Measurements from ENCODE around the gene FRMD6. TPM values are rescaled to one million over a fixed set of nuclear protein-coding genes. Genes with fewer than 3 reads are reported as not detected.
"Not testable (repeated sequence)": the region's sequence is repeated elsewhere in the genome, so short reads cannot be mapped to it uniquely, and the experiment has no call there.

FRMD6 gene
- total RNA-seq, 1 donor from 2014 or later = 33.4 TPM

- H3K9ac ChIP-seq (ENCODE audit: low read depth in 1 of 3, low read length in 3 of 3) = no peak overlapping the region
Observed at GRCh38 chr14:51727526-51727925, 75.8 kb downstream of the FRMD6 start.

GRCh38 chr14:51730098-51730497, 78.4 kb downstream of the FRMD6 start:
- Histone ChIP-seq H3K27me3 (ENCODE audit: control insufficient read depth in 3 of 3, insufficient read depth in 3 of 3, low read length in 3 of 3) (no peaks in the 10 kb centered on the region), H3K4me3 (ENCODE audit: low read length in 3 of 3) (no peak overlapping the region), H3K9me3 (ENCODE audit: control insufficient read depth in 3 of 3, low read length in 3 of 3) (no peaks in the 10 kb centered on the region), H3K36me3 (ENCODE audit: control insufficient read depth in 3 of 3, insufficient read depth in 3 of 3, low read length in 3 of 3) (peaks cover 4 to 23% (median 6%) of the 10 kb centered on the region in 3 donors), H3K4me1 (ENCODE audit: control insufficient read depth in 3 of 3, insufficient read depth in 3 of 3, low read length in 3 of 3) (no peaks in the 10 kb centered on the region), H3K27ac (ENCODE audit: low read depth, low read length) (no peak overlapping the region), H3K9ac (ENCODE audit: low read depth in 1 of 3, low read length in 3 of 3) (no peak overlapping the region)

More at GRCh38 chr14:51727526-51727925, 75.8 kb downstream of the FRMD6 start:
- no peaks in the 10 kb centered on the region for H3K4me1 ChIP-seq (ENCODE audit: control insufficient read depth in 3 of 3, insufficient read depth in 3 of 3, low read length in 3 of 3)
- H3K27ac ChIP-seq (ENCODE audit: low read depth, low read length) = no peak overlapping the region
- H3K36me3 ChIP-seq (ENCODE audit: control insufficient read depth in 3 of 3, insufficient read depth in 3 of 3, low read length in 3 of 3) = peaks cover 6 to 25% (median 8%) of the 10 kb centered on the region in 3 donors
- H3K4me3 ChIP-seq (ENCODE audit: low read length in 3 of 3) = no peak overlapping the region
- no peaks in the 10 kb centered on the region for H3K9me3 ChIP-seq (ENCODE audit: control insufficient read depth in 3 of 3, low read length in 3 of 3)
- no peaks in the 10 kb centered on the region for H3K27me3 ChIP-seq (ENCODE audit: control insufficient read depth in 3 of 3, insufficient read depth in 3 of 3, low read length in 3 of 3)

GRCh38 chr14:51730684-51731083, 79.0 kb downstream of the FRMD6 start:
- Histone ChIP-seq H3K9ac (ENCODE audit: low read depth in 1 of 3, low read length in 3 of 3) (no peak overlapping the region), H3K36me3 (ENCODE audit: control insufficient read depth in 3 of 3, insufficient read depth in 3 of 3, low read length in 3 of 3) (peaks cover 4 to 23% (median 6%) of the 10 kb centered on the region in 3 donors), H3K4me3 (ENCODE audit: low read length in 3 of 3) (no peak overlapping the region), H3K27ac (ENCODE audit: low read depth, low read length) (no peak overlapping the region), H3K9me3 (ENCODE audit: control insufficient read depth in 3 of 3, low read length in 3 of 3) (no peaks in the 10 kb centered on the region), H3K27me3 (ENCODE audit: control insufficient read depth in 3 of 3, insufficient read depth in 3 of 3, low read length in 3 of 3) (no peaks in the 10 kb centered on the region), H3K4me1 (ENCODE audit: control insufficient read depth in 3 of 3, insufficient read depth in 3 of 3, low read length in 3 of 3) (no peaks in the 10 kb centered on the region)

GRCh38 chr14:51732494-51733112, 80.9 kb downstream of the FRMD6 start:
- Histone ChIP-seq H3K9ac (ENCODE audit: low read depth in 1 of 3, low read length in 3 of 3) (no peak overlapping the region), H3K4me3 (ENCODE audit: low read length in 3 of 3) (no peak overlapping the region), H3K27ac (ENCODE audit: low read depth, low read length) (no peak overlapping the region), H3K9me3 (ENCODE audit: control insufficient read depth in 3 of 3, low read length in 3 of 3) (no peaks in the 10 kb centered on the region), H3K27me3 (ENCODE audit: control insufficient read depth in 3 of 3, insufficient read depth in 3 of 3, low read length in 3 of 3) (no peaks in the 10 kb centered on the region), H3K4me1 (ENCODE audit: control insufficient read depth in 3 of 3, insufficient read depth in 3 of 3, low read length in 3 of 3) (no peaks in the 10 kb centered on the region), H3K36me3 (ENCODE audit: control insufficient read depth in 3 of 3, insufficient read depth in 3 of 3, low read length in 3 of 3) (peaks cover 3 to 11% (median 5%) of the 10 kb centered on the region in 3 donors)

GRCh38 chr14:51733147-51733546, 81.4 kb downstream of the FRMD6 start:
- H3K9me3 ChIP-seq (ENCODE audit: control insufficient read depth in 3 of 3, low read length in 3 of 3) = no peaks in the 10 kb centered on the region
- peaks cover 0 to 6% (median 0%) of the 10 kb centered on the region in 3 donors for H3K36me3 ChIP-seq (ENCODE audit: control insufficient read depth in 3 of 3, insufficient read depth in 3 of 3, low read length in 3 of 3)
- H3K4me1 ChIP-seq (ENCODE audit: control insufficient read depth in 3 of 3, insufficient read depth in 3 of 3, low read length in 3 of 3) = no peaks in the 10 kb centered on the region
- no peak overlapping the region for H3K27ac ChIP-seq (ENCODE audit: low read depth, low read length)
- H3K9ac ChIP-seq (ENCODE audit: low read depth in 1 of 3, low read length in 3 of 3) = no peak overlapping the region
- H3K4me3 ChIP-seq (ENCODE audit: low read length in 3 of 3) = no peak overlapping the region
- no peaks in the 10 kb centered on the region for H3K27me3 ChIP-seq (ENCODE audit: control insufficient read depth in 3 of 3, insufficient read depth in 3 of 3, low read length in 3 of 3)

- H3K27me3 ChIP-seq (ENCODE audit: control insufficient read depth in 3 of 3, insufficient read depth in 3 of 3, low read length in 3 of 3) = no peaks in the 10 kb centered on the region
- no peaks in the 10 kb centered on the region for H3K36me3 ChIP-seq (ENCODE audit: control insufficient read depth in 3 of 3, insufficient read depth in 3 of 3, low read length in 3 of 3)
- no peak overlapping the region for H3K27ac ChIP-seq (ENCODE audit: low read depth, low read length)
- H3K9me3 ChIP-seq (ENCODE audit: control insufficient read depth in 3 of 3, low read length in 3 of 3) = no peaks in the 10 kb centered on the region
- peaks cover 0 to 6% (median 3%) of the 10 kb centered on the region in 3 donors for H3K4me1 ChIP-seq (ENCODE audit: control insufficient read depth in 3 of 3, insufficient read depth in 3 of 3, low read length in 3 of 3)
- H3K9ac ChIP-seq (ENCODE audit: low read depth in 1 of 3, low read length in 3 of 3) = no peak overlapping the region
- no peak overlapping the region for H3K4me3 ChIP-seq (ENCODE audit: low read length in 3 of 3)
Observed at GRCh38 chr14:51735851-51736250, 84.1 kb downstream of the FRMD6 start.

GRCh38 chr14:51738754-51739153, 87.0 kb downstream of the FRMD6 start:
- Histone ChIP-seq H3K4me3 (ENCODE audit: low read length in 3 of 3) (peak overlapping the region in 1 of 3 donors; percentile 8), H3K4me1 (ENCODE audit: control insufficient read depth in 3 of 3, insufficient read depth in 3 of 3, low read length in 3 of 3) (peaks cover 0 to 6% (median 3%) of the 10 kb centered on the region in 3 donors), H3K9ac (ENCODE audit: low read depth in 1 of 3, low read length in 3 of 3) (no peak overlapping the region), H3K9me3 (ENCODE audit: control insufficient read depth in 3 of 3, low read length in 3 of 3) (no peaks in the 10 kb centered on the region), H3K27ac (ENCODE audit: low read depth, low read length) (no peak overlapping the region), H3K27me3 (ENCODE audit: control insufficient read depth in 3 of 3, insufficient read depth in 3 of 3, low read length in 3 of 3) (no peaks in the 10 kb centered on the region), H3K36me3 (ENCODE audit: control insufficient read depth in 3 of 3, insufficient read depth in 3 of 3, low read length in 3 of 3) (no peaks in the 10 kb centered on the region)

- H3K4me1 ChIP-seq (ENCODE audit: control insufficient read depth in 3 of 3, insufficient read depth in 3 of 3, low read length in 3 of 3) = peaks cover 0 to 4% (median 2%) of the 10 kb centered on the region in 3 donors
- H3K36me3 ChIP-seq (ENCODE audit: control insufficient read depth in 3 of 3, insufficient read depth in 3 of 3, low read length in 3 of 3) = no peaks in the 10 kb centered on the region
- H3K27ac ChIP-seq (ENCODE audit: low read depth, low read length) = no peak overlapping the region
- H3K4me3 ChIP-seq (ENCODE audit: low read length in 3 of 3) = no peak overlapping the region
- H3K9me3 ChIP-seq (ENCODE audit: control insufficient read depth in 3 of 3, low read length in 3 of 3) = no peaks in the 10 kb centered on the region
- no peaks in the 10 kb centered on the region for H3K27me3 ChIP-seq (ENCODE audit: control insufficient read depth in 3 of 3, insufficient read depth in 3 of 3, low read length in 3 of 3)
- H3K9ac ChIP-seq (ENCODE audit: low read depth in 1 of 3, low read length in 3 of 3) = no peak overlapping the region
Observed at GRCh38 chr14:51743588-51744000, 91.9 kb downstream of the FRMD6 start.

GRCh38 chr14:51744372-51745130, 92.8 kb downstream of the FRMD6 start:
- Histone ChIP-seq H3K9me3 (ENCODE audit: control insufficient read depth in 3 of 3, low read length in 3 of 3) (no peaks in the 10 kb centered on the region), H3K27ac (ENCODE audit: low read depth, low read length) (no peak overlapping the region), H3K9ac (ENCODE audit: low read depth in 1 of 3, low read length in 3 of 3) (no peak overlapping the region), H3K27me3 (ENCODE audit: control insufficient read depth in 3 of 3, insufficient read depth in 3 of 3, low read length in 3 of 3) (no peaks in the 10 kb centered on the region), H3K4me3 (ENCODE audit: low read length in 3 of 3) (no peak overlapping the region), H3K4me1 (ENCODE audit: control insufficient read depth in 3 of 3, insufficient read depth in 3 of 3, low read length in 3 of 3) (no peaks in the 10 kb centered on the region), H3K36me3 (ENCODE audit: control insufficient read depth in 3 of 3, insufficient read depth in 3 of 3, low read length in 3 of 3) (no peaks in the 10 kb centered on the region)

GRCh38 chr14:51746823-51747222, 95.1 kb downstream of the FRMD6 start:
- not testable (repeated sequence) for H3K4me1 ChIP-seq (ENCODE audit: control insufficient read depth in 3 of 3, insufficient read depth in 3 of 3, low read length in 3 of 3); H3K4me3 ChIP-seq (ENCODE audit: low read length in 3 of 3); H3K27ac ChIP-seq (ENCODE audit: low read depth, low read length); H3K9me3 ChIP-seq (ENCODE audit: control insufficient read depth in 3 of 3, low read length in 3 of 3); H3K27me3 ChIP-seq (ENCODE audit: control insufficient read depth in 3 of 3, insufficient read depth in 3 of 3, low read length in 3 of 3); H3K36me3 ChIP-seq (ENCODE audit: control insufficient read depth in 3 of 3, insufficient read depth in 3 of 3, low read length in 3 of 3); H3K9ac ChIP-seq (ENCODE audit: low read depth in 1 of 3, low read length in 3 of 3)

Measured in skeletal muscle tissue (tissue), 4 donors.